GM12801 (cell line): ENCODE measurements around the gene B3GNT3.

Source experiments
- TF ChIP-seq, protein P1 (sequence below): IDR thresholded peaks from one replicate; pipeline ENCODE4 v1.5.1; 2011; ENCODE audit warnings: control low read depth; ENCODE audit not compliant: insufficient read length; ENCODE audit errors: extremely low read depth

B3GNT3 gene

DNA sequence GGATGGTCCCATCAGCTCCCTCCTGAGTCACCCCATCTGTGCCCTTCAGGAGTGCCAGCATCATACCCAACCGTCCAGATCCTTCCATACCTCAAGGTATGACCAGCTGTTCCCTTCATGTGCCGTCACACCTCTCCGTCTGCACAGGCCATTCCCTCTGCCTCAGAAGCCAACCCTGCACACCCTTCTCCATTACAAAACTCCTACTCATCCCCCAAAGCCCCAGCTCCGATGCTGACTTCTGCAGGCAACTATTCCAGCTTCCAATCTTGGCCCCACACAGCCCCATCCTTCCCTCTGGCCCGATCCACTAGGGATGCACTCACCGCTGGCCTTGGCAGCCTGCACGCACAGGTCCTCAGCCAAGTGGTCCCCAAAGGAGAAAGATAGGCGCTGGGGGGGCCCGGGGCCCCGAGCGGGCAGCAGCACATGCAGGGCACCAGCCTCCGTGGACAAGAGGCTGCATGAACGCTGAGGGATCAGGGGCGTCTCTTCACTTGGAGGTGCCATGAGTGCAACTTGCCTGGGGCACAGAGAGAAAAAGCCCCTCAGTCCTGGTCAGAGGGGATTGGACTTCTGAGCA, 49.1 kb downstream of the B3GNT3 start:
- TF ChIP-seq, protein P1, sequence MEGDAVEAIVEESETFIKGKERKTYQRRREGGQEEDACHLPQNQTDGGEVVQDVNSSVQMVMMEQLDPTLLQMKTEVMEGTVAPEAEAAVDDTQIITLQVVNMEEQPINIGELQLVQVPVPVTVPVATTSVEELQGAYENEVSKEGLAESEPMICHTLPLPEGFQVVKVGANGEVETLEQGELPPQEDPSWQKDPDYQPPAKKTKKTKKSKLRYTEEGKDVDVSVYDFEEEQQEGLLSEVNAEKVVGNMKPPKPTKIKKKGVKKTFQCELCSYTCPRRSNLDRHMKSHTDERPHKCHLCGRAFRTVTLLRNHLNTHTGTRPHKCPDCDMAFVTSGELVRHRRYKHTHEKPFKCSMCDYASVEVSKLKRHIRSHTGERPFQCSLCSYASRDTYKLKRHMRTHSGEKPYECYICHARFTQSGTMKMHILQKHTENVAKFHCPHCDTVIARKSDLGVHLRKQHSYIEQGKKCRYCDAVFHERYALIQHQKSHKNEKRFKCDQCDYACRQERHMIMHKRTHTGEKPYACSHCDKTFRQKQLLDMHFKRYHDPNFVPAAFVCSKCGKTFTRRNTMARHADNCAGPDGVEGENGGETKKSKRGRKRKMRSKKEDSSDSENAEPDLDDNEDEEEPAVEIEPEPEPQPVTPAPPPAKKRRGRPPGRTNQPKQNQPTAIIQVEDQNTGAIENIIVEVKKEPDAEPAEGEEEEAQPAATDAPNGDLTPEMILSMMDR, result no peak

DNA sequence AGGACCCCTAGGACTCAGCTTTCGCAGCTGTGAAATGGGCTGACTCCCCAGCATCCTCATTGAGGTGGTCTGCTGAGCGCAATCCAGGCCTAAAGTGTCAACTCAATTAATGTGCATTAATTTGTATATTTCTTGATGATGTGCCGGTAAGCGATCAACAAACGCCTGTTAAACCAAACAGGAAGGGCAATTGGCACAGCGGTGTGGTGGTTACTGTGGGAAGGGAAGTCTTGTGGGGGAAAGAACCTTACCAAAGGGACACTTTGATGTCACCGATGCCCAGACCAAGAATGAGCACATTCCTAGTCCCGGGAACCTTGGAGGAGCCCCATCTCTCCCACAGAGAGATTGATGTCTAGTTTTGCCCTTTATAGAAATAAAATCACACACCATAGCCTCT, 51.2 kb downstream of the B3GNT3 start:
- TF ChIP-seq, protein P1, result no peak

DNA sequence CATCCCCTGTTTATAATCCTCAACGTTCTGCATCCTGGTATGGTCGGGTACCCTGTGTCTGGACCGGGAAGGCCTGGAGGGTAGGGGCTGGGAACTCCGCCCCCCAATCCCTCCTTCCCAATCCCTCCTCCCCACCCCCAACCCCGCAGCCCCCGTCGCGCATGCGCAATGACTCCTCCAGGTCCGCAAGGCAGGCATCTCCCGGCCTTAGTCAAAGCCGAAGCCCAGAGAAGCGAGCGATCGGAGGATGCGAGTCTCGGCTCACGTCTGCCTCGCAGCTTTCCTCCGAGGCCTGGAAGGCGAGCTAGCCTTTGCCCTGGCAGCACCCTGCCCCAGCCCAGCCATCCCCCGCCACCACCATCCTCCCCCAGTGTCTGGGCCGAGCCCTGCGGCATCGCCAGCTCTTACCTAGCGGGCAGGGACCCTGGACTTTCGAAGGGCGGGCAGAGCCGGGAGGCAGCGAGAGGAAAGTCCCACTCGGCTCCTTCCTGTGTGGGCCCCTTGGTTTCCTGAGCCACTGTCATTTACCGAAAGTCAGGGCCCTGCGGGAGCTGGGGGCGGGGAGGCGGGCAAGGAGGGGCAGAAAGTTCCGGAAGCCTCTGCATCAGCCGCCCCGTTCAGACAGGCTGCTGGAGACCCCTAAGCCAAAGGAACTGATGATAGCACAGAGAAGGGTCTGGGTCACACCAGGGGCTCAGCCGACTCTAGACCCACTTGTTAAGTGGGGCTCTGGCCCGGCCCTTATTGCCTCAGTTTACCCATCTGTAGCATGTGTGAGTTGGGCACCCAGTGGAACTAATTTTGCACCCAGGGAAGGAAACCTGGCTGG, 52.8 kb downstream of the B3GNT3 start, which contains the start of gene JAK3:
Gene JAK3, minus strand, starts transcription at position 445 of the 829 bp plus-strand sequence. CDS start 3,565 bp downstream, outside the sequence.
- TF ChIP-seq, protein P1, result no peak

DNA sequence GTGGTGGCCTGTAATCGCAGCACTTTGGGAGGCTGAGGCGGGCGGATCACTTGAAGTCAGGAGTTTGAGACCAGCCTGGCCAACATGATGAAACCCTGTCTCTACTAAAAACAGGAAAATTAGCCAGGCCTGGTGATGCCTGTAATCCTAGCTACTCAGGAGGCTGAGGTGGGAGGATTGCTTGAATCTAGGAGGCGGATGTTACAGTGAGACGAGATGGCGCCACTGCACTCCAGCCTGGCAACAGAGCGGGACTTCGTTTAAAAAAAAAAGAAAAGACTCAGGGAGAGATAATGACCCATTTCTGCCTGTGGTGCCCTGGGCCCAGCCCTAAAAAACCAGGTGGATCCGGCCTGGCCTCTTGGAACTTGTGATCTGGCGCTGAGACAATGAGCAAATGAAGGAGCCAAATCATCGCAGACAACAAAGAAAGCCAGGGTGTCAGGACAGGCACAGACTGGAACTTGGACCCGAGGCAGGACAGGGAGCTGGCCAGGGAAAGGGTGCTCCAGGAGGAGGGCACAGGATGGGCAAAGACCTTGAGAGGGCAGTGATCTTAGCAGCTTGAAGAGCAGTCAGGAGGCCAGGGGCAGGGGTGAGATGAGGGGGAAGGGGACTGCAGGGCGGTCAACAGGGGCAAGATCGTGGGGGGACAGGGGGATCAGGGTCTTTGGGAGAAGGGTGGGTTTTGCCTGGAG, 53.8 kb downstream of the B3GNT3 start:
- TF ChIP-seq, protein P1, result no peak

DNA sequence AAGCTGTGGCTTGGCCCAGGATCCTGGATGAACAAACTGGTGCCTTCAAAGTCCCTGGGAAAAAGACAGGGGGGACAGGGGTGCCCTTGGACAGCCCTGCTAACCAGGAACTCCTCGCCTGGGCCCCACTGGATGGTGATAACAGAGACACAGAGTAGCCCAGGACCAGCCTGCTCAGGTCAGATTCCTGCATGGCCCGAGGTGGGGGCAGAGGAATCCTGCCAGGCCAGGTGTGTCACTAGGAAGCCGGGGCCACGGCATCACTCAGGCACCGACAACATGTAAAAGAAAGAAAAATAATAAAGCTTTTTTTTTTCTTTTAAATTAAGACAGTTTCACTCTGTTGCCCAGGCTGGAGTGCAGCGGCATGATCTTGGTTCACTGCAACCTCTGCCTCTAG, 59.1 kb downstream of the B3GNT3 start:
- TF ChIP-seq, protein P1, result no peak

DNA sequence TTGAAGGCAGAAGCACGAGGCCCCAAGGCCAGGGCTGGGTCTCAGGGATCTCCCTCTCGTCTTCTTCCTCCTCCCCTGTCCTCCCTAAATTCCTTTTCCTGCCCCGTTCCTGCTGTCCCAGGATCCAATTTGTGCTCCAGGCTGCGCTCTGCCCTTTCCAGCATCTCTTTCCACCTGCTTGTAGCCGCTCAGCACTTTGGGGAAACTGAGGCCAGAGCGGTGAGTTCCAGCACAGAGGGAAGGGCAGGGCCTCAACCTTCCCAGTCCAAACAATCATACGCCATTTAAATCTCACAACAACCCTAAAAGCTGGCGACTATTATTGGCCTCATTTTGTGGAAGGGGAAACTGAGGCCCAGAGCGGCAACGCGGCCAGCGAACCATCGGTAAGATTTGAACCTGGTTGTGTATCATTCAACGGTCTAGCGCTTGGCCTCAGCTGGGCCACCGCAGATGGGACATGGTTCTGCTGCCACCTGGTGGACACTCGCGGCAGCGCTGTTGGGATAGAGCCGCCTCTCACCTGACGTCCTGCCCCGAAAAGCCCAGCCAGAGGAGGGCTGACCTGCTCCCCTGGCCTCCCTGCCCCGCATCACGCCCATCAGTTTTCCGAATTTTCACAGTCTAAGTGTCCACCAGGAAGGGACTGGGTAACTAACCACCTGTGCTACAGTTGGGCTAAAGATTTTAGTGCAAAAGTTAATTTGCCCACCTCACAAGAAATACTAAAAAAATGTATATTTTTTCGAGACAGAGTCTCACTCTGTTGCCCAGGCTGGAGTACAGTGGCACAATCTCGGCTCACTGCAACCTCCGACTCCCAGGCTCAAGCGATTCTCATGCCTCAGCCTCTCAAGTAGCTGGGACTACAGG, 60.6 kb downstream of the B3GNT3 start:
- TF ChIP-seq, protein P1, result peak; percentile 72
